Measurements from ENCODE around the gene FOXN3.

Gene FOXN3

GRCh38 chr14:89325299-89325883, 91.6 kb downstream of the FOXN3 start:
- FAIRE-seq, result no peak

GRCh38 chr14:89324501-89325298, 92.3 kb downstream of the FOXN3 start:
- FAIRE-seq, result no peak

GRCh38 chr14:89320381-89321000, 96.5 kb downstream of the FOXN3 start:
- FAIRE-seq, result no peak

GRCh38 chr14:89319687-89320086, 97.3 kb downstream of the FOXN3 start:
- no peak for FAIRE-seq

- no peak for FAIRE-seq
Measured at GRCh38 chr14:89317051-89317691, 99.9 kb downstream of the FOXN3 start.

- FAIRE-seq, result no peak
Measured at GRCh38 chr14:89315493-89316470, 101.3 kb downstream of the FOXN3 start.

- FAIRE-seq, result no peak
Measured at GRCh38 chr14:89314274-89314673, 102.8 kb downstream of the FOXN3 start.

GRCh38 chr14:89312932-89313331, 104.1 kb downstream of the FOXN3 start:
- FAIRE-seq, result no peak

- FAIRE-seq, result no peak
Measured at GRCh38 chr14:89310211-89310610, 106.8 kb downstream of the FOXN3 start.

GRCh38 chr14:89309670-89310177, 107.3 kb downstream of the FOXN3 start:
- FAIRE-seq, result no peak

GRCh38 chr14:89308232-89308959, 108.6 kb downstream of the FOXN3 start:
- FAIRE-seq, result no peak

- FAIRE-seq, result no peak
Measured at GRCh38 chr14:89307409-89307808, 109.6 kb downstream of the FOXN3 start.

- FAIRE-seq, result no peak
Measured at GRCh38 chr14:89304972-89305703, 111.9 kb downstream of the FOXN3 start.

GRCh38 chr14:89304561-89304960, 112.5 kb downstream of the FOXN3 start:
- FAIRE-seq, result no peak

GRCh38 chr14:89303456-89304435, 113.3 kb downstream of the FOXN3 start:
- no peak for FAIRE-seq

GRCh38 chr14:89302396-89302950, 114.6 kb downstream of the FOXN3 start:
- FAIRE-seq, result no peak

- FAIRE-seq, result no peak
Measured at GRCh38 chr14:89299587-89299986, 117.4 kb downstream of the FOXN3 start.

- no peak for FAIRE-seq
Measured at GRCh38 chr14:89298056-89298834, 118.8 kb downstream of the FOXN3 start.

All from endometrium (tissue), 2 donors.